Liver (tissue), 3 donors: ENCODE data around the gene SLC9B1.

ENCODE experiments used
- ATF3 ChIP-seq: IDR thresholded peaks from 2 replicates; pipeline ENCODE4 v1.6.1; 2016; ENCODE audit warnings: antibody characterized with exemption
- CTCF ChIP-seq: fragments of 150-350 bp; IDR thresholded peaks from 2 replicates; pipeline ENCODE4 v1.5.1; 2017; ENCODE audit warnings: improper control_type of control experiment, low read depth, low read length; ENCODE audit not compliant: missing input control
- GABPA ChIP-seq, 2 donors: IDR thresholded peaks in 1 of 2; conservative IDR thresholded peaks in 1 of 2; 2 replicates each; pipeline ENCODE4 v1.6.1; 2016; ENCODE audit warnings: antibody characterized with exemption in 2 of 2, mild to moderate bottlenecking in 1 of 2, moderate library complexity in 1 of 2
- HNF4G ChIP-seq: IDR thresholded peaks from 2 replicates; pipeline ENCODE4 v1.6.1; 2016; ENCODE audit warnings: antibody characterized with exemption
- JUND ChIP-seq, 2 donors: IDR thresholded peaks; 2 replicates each; pipeline ENCODE4 v1.6.1; 2016; ENCODE audit warnings: antibody characterized with exemption in 2 of 2
- MAX ChIP-seq: IDR thresholded peaks from 2 replicates; pipeline ENCODE4 v1.6.1; 2016; ENCODE audit warnings: antibody characterized with exemption
- REST ChIP-seq: IDR thresholded peaks from 2 replicates; pipeline ENCODE4 v1.6.1; 2016; ENCODE audit warnings: antibody characterized with exemption, mild to moderate bottlenecking
- SP1 ChIP-seq: IDR thresholded peaks from 2 replicates; pipeline ENCODE4 v1.6.1; 2018; ENCODE audit warnings: antibody characterized with exemption, mild to moderate bottlenecking
- YY1 ChIP-seq: IDR thresholded peaks from 2 replicates; pipeline ENCODE4 v1.6.1; 2016; ENCODE audit warnings: antibody characterized with exemption, mild to moderate bottlenecking
- donor health status: healthy.
- donor health status: healthy.

GRCh38 chr4:102868153-102868780 is 151.2 kb downstream of the SLC9B1 start:
- TF ChIP-seq CTCF: no peak
- no peak for TF ChIP-seq GABPA (IDR thresholded peaks at IDR 0.05 in 1 of 2, conservative IDR thresholded peaks at IDR 0.05 in 1 of 2)
- no peak for TF ChIP-seq MAX
- TF ChIP-seq YY1: no peak
- TF ChIP-seq SP1: no peak
- no peak for TF ChIP-seq HNF4G
- TF ChIP-seq JUND (IDR thresholded peaks at IDR 0.05): no peak
- TF ChIP-seq ATF3: no peak
- TF ChIP-seq REST: no peak
